HG03571 (cell line): ENCODE measurements around the gene ACSS2.

Experiments used
- ATAC-seq: cut with Tn5 transposase; IDR thresholded peaks from one replicate; pipeline ENCODE4 v1.9.1; 2021; ENCODE audit not compliant: unreplicated experiment

The ACSS2 gene

GRCh38 chr20:34971561-34972235 is 95.3 kb downstream of the ACSS2 start:
- no peak for ATAC-seq

- ATAC-seq: no peak
Measured at GRCh38 chr20:34974246-34974645, 97.8 kb downstream of the ACSS2 start.

GRCh38 chr20:34976286-34976685 is 99.9 kb downstream of the ACSS2 start:
- no peak for ATAC-seq
